Measurements from ENCODE around the gene GNL2. TPM values are rescaled to one million over a fixed set of nuclear protein-coding genes. Genes with fewer than 3 reads are reported as not detected.

Gene GNL2
- 68.9 TPM in 2 replicates for total RNA-seq

GRCh38 chr1:37595440-37596181, at the start of gene GNL2:
Gene GNL2 (minus strand): TSS chr1:37595937. CDS start chr1:37595822, 115 bp downstream.
- intact Hi-C loops (cut with micrococcal nuclease), result loop anchor here (1.0 to 5.0 kb wide), 6 partner anchors 41 to 262 kb away; partner anchors contain the start of genes C1orf122, CDCA8, MEAF6 and MTF1

- intact Hi-C loops (cut with micrococcal nuclease), result no loop called here
Observed at GRCh38 chr1:37641059-37641458, 45.3 kb upstream of the GNL2 start.

GRCh38 chr1:37636435-37636834, 40.7 kb upstream of the GNL2 start:
- intact Hi-C loops (cut with micrococcal nuclease), result no loop called here

- intact Hi-C loops (cut with micrococcal nuclease), result no loop called here
Observed at GRCh38 chr1:37634992-37635902, 39.5 kb upstream of the GNL2 start.

- intact Hi-C loops (cut with micrococcal nuclease), result no loop called here
Observed at GRCh38 chr1:37634244-37634991, 38.7 kb upstream of the GNL2 start, which contains the start of gene RSPO1. Gene RSPO1 (minus strand): TSS chr1:37634892. CDS start chr1:37629661, 5,231 bp downstream.

- intact Hi-C loops (cut with micrococcal nuclease), result no loop called here
Observed at GRCh38 chr1:37633938-37634243, 38.2 kb upstream of the GNL2 start.

GRCh38 chr1:37633040-37633937, 37.6 kb upstream of the GNL2 start:
- intact Hi-C loops (cut with micrococcal nuclease), result no loop called here

GRCh38 chr1:37631036-37631435, 35.3 kb upstream of the GNL2 start:
- intact Hi-C loops (cut with micrococcal nuclease), result no loop called here

- intact Hi-C loops (cut with micrococcal nuclease), result no loop called here
Observed at GRCh38 chr1:37630426-37631028, 34.8 kb upstream of the GNL2 start.

GRCh38 chr1:37629726-37630425, 34.1 kb upstream of the GNL2 start:
- intact Hi-C loops (cut with micrococcal nuclease), result no loop called here

- intact Hi-C loops (cut with micrococcal nuclease), result no loop called here
Observed at GRCh38 chr1:37629008-37629407, 33.3 kb upstream of the GNL2 start.

GRCh38 chr1:37628026-37628556, 32.4 kb upstream of the GNL2 start:
- intact Hi-C loops (cut with micrococcal nuclease), result no loop called here

GRCh38 chr1:37622131-37622530, 26.4 kb upstream of the GNL2 start:
- intact Hi-C loops (cut with micrococcal nuclease), result no loop called here

GRCh38 chr1:37621326-37621870, 25.7 kb upstream of the GNL2 start:
- intact Hi-C loops (cut with micrococcal nuclease), result no loop called here

- intact Hi-C loops (cut with micrococcal nuclease), result no loop called here
Observed at GRCh38 chr1:37620707-37621106, 25.0 kb upstream of the GNL2 start.

GRCh38 chr1:37616330-37616729, 20.6 kb upstream of the GNL2 start:
- intact Hi-C loops (cut with micrococcal nuclease), result no loop called here

- intact Hi-C loops (cut with micrococcal nuclease), result no loop called here
Observed at GRCh38 chr1:37614105-37614504, 18.4 kb upstream of the GNL2 start.

- intact Hi-C loops (cut with micrococcal nuclease), result no loop called here
Observed at GRCh38 chr1:37612186-37612585, 16.4 kb upstream of the GNL2 start.

- intact Hi-C loops (cut with micrococcal nuclease), result no loop called here
Observed at GRCh38 chr1:37609994-37610393, 14.3 kb upstream of the GNL2 start.

Data from T-helper 2 cell treated with Interferon-gamma antibody and Interleukin-4, amounts not matched to agents 100 ng/mL and 5 ng/mL, for 36 hours (primary cell).